HEK293 (cell line): Measurements from ENCODE around the gene C19orf25.
A peak's percentile ranks its signal among the peaks of the same experiment; 100 is the strongest.

Experiments used
- FEZF1 ChIP-seq: fragments of 450-650 bp; formaldehyde crosslinking; IDR thresholded peaks from 2 replicates; pipeline ENCODE4 v1.5.1; 2016; ENCODE audit warnings: missing biosample characterization, missing genetic modification characterization
- INSM2 ChIP-seq: fragments of 450-650 bp; formaldehyde crosslinking; IDR thresholded peaks from 2 replicates; pipeline ENCODE4 v1.5.1; 2016; ENCODE audit warnings: missing biosample characterization, missing genetic modification characterization
- KLF16 ChIP-seq: fragments of 450-650 bp; formaldehyde crosslinking; IDR thresholded peaks from 2 replicates; pipeline ENCODE4 v1.5.1; 2017; ENCODE audit warnings: missing biosample characterization, missing genetic modification characterization
- KLF7 ChIP-seq: fragments of 450-650 bp; formaldehyde crosslinking; IDR thresholded peaks from 2 replicates; pipeline ENCODE4 v1.5.1; 2016; ENCODE audit warnings: missing biosample characterization, missing genetic modification characterization, borderline replicate concordance
- PBX3 ChIP-seq: sonication (generic); formaldehyde crosslinking; IDR thresholded peaks from 2 replicates; pipeline ENCODE4 v1.8.1; 2022; ENCODE audit warnings: mild to moderate bottlenecking, moderate library complexity, missing genetic modification reagents
- PRDM1 ChIP-seq: fragments of 450-650 bp; formaldehyde crosslinking; IDR thresholded peaks from 2 replicates; pipeline ENCODE4; 2016; ENCODE audit warnings: missing biosample characterization, missing genetic modification characterization
- SETDB1 ChIP-seq: IDR thresholded peaks from one replicate; pipeline ENCODE4 v1.6.1; 2017; ENCODE audit warnings: mild to moderate bottlenecking, low read length, moderate library complexity, mixed read lengths; ENCODE audit not compliant: insufficient read length
- SP7 ChIP-seq: fragments of 450-650 bp; formaldehyde crosslinking; IDR thresholded peaks from 2 replicates; pipeline ENCODE4 v1.5.1; 2016; ENCODE audit warnings: missing biosample characterization, missing genetic modification characterization
- TCF7L2 ChIP-seq: IDR thresholded peaks from 2 replicates; pipeline ENCODE4 v1.6.1; 2011; ENCODE audit warnings: low read depth, mild to moderate bottlenecking, inconsistent platforms, low read length, moderate library complexity, borderline replicate concordance
- WT1 ChIP-seq: fragments of 450-650 bp; formaldehyde crosslinking; IDR thresholded peaks from 2 replicates; pipeline ENCODE4 v1.5.1; 2016; ENCODE audit warnings: missing biosample characterization, missing genetic modification characterization
- ZBTB11 ChIP-seq: fragments of 450-650 bp; formaldehyde crosslinking; conservative IDR thresholded peaks from 2 replicates; pipeline ENCODE4 v1.5.1; 2016; ENCODE audit warnings: low read depth, missing biosample characterization, missing genetic modification characterization
- ZBTB26 ChIP-seq: fragments of 450-650 bp; formaldehyde crosslinking; optimal IDR thresholded peaks from 2 replicates; pipeline ENCODE3; 2016; ENCODE audit warnings: missing biosample characterization, mild to moderate bottlenecking, missing genetic modification characterization
- ZBTB8A ChIP-seq: fragments of 450-650 bp; formaldehyde crosslinking; IDR thresholded peaks from 2 replicates; pipeline ENCODE4 v1.5.1; 2016; ENCODE audit warnings: missing biosample characterization, missing genetic modification characterization
- ZIC2 ChIP-seq: fragments of 450-650 bp; formaldehyde crosslinking; IDR thresholded peaks from 2 replicates; pipeline ENCODE4 v1.5.1; 2016; ENCODE audit warnings: missing biosample characterization, missing genetic modification characterization
- ZNF10 ChIP-seq: fragments of 450-650 bp; formaldehyde crosslinking; IDR thresholded peaks from 2 replicates; pipeline ENCODE4 v1.5.1; 2017; ENCODE audit warnings: missing biosample characterization, missing genetic modification characterization
- ZNF112 ChIP-seq: fragments of 450-650 bp; formaldehyde crosslinking; IDR thresholded peaks from 2 replicates; pipeline ENCODE4 v1.5.0; 2017; ENCODE audit warnings: missing biosample characterization, missing genetic modification characterization
- ZNF140 ChIP-seq: fragments of 450-650 bp; formaldehyde crosslinking; IDR thresholded peaks from 2 replicates; pipeline ENCODE4 v1.5.1; 2016; ENCODE audit warnings: missing biosample characterization, missing genetic modification characterization
- ZNF169 ChIP-seq: fragments of 450-650 bp; formaldehyde crosslinking; IDR thresholded peaks from 2 replicates; pipeline ENCODE4 v1.5.1; 2016; ENCODE audit warnings: missing biosample characterization, missing genetic modification characterization
- ZNF18 ChIP-seq: fragments of 450-650 bp; formaldehyde crosslinking; IDR thresholded peaks from 2 replicates; pipeline ENCODE4 v1.5.1; 2016; ENCODE audit warnings: missing biosample characterization, missing genetic modification characterization
- ZNF274 ChIP-seq, 2 experiments: fragments of 200-500 bp in 1 of 2; fragments of 450-650 bp in 1 of 2; sonication (Bioruptor generic) in 1 of 2; formaldehyde crosslinking in 1 of 2; IDR thresholded peaks; 2 replicates each; pipeline versions ENCODE4 v1.5.1 to v1.6.1; 2014 to 2016; ENCODE audit warnings: borderline replicate concordance in 1 of 2, inconsistent platforms in 1 of 2, low read length in 1 of 2, missing biosample characterization in 1 of 2, missing genetic modification characterization in 1 of 2
- ZNF292 ChIP-seq: fragments of 450-650 bp; formaldehyde crosslinking; IDR thresholded peaks from 2 replicates; pipeline ENCODE4 v1.5.1; 2016; ENCODE audit warnings: low read depth, missing biosample characterization, missing genetic modification characterization, borderline replicate concordance
- ZNF341 ChIP-seq: fragments of 450-650 bp; formaldehyde crosslinking; IDR thresholded peaks from 2 replicates; pipeline ENCODE4; 2016; ENCODE audit warnings: low read depth, missing biosample characterization, missing genetic modification characterization
- ZNF423 ChIP-seq: fragments of 450-650 bp; formaldehyde crosslinking; IDR thresholded peaks from 2 replicates; pipeline ENCODE4 v1.5.1; 2016; ENCODE audit warnings: missing biosample characterization, missing genetic modification characterization
- ZNF449 ChIP-seq: fragments of 450-650 bp; formaldehyde crosslinking; IDR thresholded peaks from 2 replicates; pipeline ENCODE4 v1.5.1; 2017; ENCODE audit warnings: missing biosample characterization, mild to moderate bottlenecking, missing genetic modification characterization, moderate library complexity
- ZNF561 ChIP-seq: fragments of 450-650 bp; IDR thresholded peaks from 2 replicates; pipeline ENCODE4 v1.5.1; 2018; ENCODE audit warnings: missing biosample characterization, missing genetic modification characterization, borderline replicate concordance
- ZNF600 ChIP-seq: fragments of 450-650 bp; formaldehyde crosslinking; IDR thresholded peaks from 2 replicates; pipeline ENCODE4 v1.5.1; 2016; ENCODE audit warnings: missing biosample characterization, missing genetic modification characterization
- ZNF629 ChIP-seq: fragments of 450-650 bp; formaldehyde crosslinking; IDR thresholded peaks from 2 replicates; pipeline ENCODE4 v1.5.1; 2017; ENCODE audit warnings: missing biosample characterization, missing genetic modification characterization
- ZSCAN23 ChIP-seq: fragments of 450-650 bp; formaldehyde crosslinking; IDR thresholded peaks from 2 replicates; pipeline ENCODE4 v1.5.1; 2016; ENCODE audit warnings: missing biosample characterization, missing genetic modification characterization
- ZXDB ChIP-seq: fragments of 450-650 bp; formaldehyde crosslinking; IDR thresholded peaks from 2 replicates; pipeline ENCODE4 v1.5.1; 2016; ENCODE audit warnings: missing biosample characterization, missing genetic modification characterization

C19orf25 gene

GRCh38 chr19:1470305-1471009 is 8.6 kb downstream of the C19orf25 start (continued):
- TF ChIP-seq ZNF18: no peak
- no peak for TF ChIP-seq ZNF274 (IDR thresholded peaks at IDR 0.05; ENCODE audit: low read length)
- TF ChIP-seq ZNF274 (tag by site-specific recombination; IDR thresholded peaks at IDR 0.05; ENCODE audit: borderline replicate concordance): no peak
- TF ChIP-seq TCF7L2: peak; percentile 62; the same call in 1 of the 2 replicates
- TF ChIP-seq ZNF10 (tag by site-specific recombination): peak; percentile 44; the same call in 1 of the 2 replicates
- no peak for TF ChIP-seq ZNF140
- peak; percentile 34; the same call in 1 of the 2 replicates for TF ChIP-seq ZNF600 (tag by site-specific recombination)
- TF ChIP-seq ZNF169: no peak
- TF ChIP-seq ZBTB26 (tag by site-specific recombination): peak; percentile 64
- TF ChIP-seq WT1 (tag by site-specific recombination): peak; percentile 34; the same call in 1 of the 2 replicates
- no peak for TF ChIP-seq SETDB1
- TF ChIP-seq ZNF423: 0 out of 2 replicates have a peak, but pooled peaks have one; percentile 46
- TF ChIP-seq SP7 (tag by site-specific recombination): peak; percentile 97
- no peak; the same call in none of the 2 replicates for TF ChIP-seq KLF16 (tag by site-specific recombination)
- TF ChIP-seq KLF7: peak; percentile 7; the same call in 1 of the 2 replicates
- 0 out of 2 replicates have a peak, but pooled peaks have one; percentile 37 for TF ChIP-seq ZNF341 (tag by site-specific recombination)
- TF ChIP-seq INSM2 (tag by site-specific recombination): 0 out of 2 replicates have a peak, but pooled peaks have one; percentile 11
- TF ChIP-seq ZNF449 (tag by site-specific recombination): peak; percentile 74
- TF ChIP-seq PBX3: 0 out of 2 replicates have a peak, but pooled peaks have one; percentile 50
- peak; percentile 65; the same call in 1 of the 2 replicates for TF ChIP-seq ZBTB11 (tag by site-specific recombination)
- TF ChIP-seq ZBTB8A: peak; percentile 90
- no peak for TF ChIP-seq ZSCAN23 (tag by site-specific recombination)
- TF ChIP-seq ZXDB (tag by site-specific recombination): peak; percentile 73
- peak; percentile 50; the same call in 1 of the 2 replicates for TF ChIP-seq ZNF629
- TF ChIP-seq ZNF112 (tag by site-specific recombination): no peak
- no peak for TF ChIP-seq PRDM1
- TF ChIP-seq ZNF561: peak; percentile 85
- no peak for TF ChIP-seq FEZF1 (tag by site-specific recombination)
- no peak for TF ChIP-seq ZNF292 (tag by site-specific recombination)
- peak; percentile 85 for TF ChIP-seq ZIC2 (tag by site-specific recombination)
